GM23338 (cell line): ENCODE data around the gene PDHA2. TPM values are rescaled to one million over a fixed set of nuclear protein-coding genes. Genes with fewer than 3 reads are reported as not detected.

ENCODE experiments used
- ATAC-seq: fragments of 200-7000 bp; cut with Tn5 transposase; 3 replicates; pipeline ENCODE4 v1.9.1; 2020
- DNase-seq: peaks from one replicate; pipeline ENCODE4 v3.0.0-alpha.2; 2015; ENCODE audit warnings: low spot score
- H2AFZ ChIP-seq: fragments of 200-600 bp; sonication (generic); 2 replicates; pipeline ENCODE4 v1.8.0; 2016; ENCODE audit warnings: antibody characterized with exemption, mild to moderate bottlenecking, moderate library complexity
- H3F3A ChIP-seq: fragments of 200-600 bp; sonication (generic); replicated peaks from 2 replicates; pipeline ENCODE4 v1.8.0; 2017; ENCODE audit warnings: antibody characterized with exemption, mixed run types, low read depth
- H3K27ac ChIP-seq: fragments of 200-600 bp; sonication (generic); 2 replicates; pipeline ENCODE4 v1.6.1; 2016; ENCODE audit warnings: low read depth
- H3K27me3 ChIP-seq: fragments of 200-600 bp; sonication (generic); 2 replicates; pipeline ENCODE4 v1.8.0; 2016; ENCODE audit warnings: mild to moderate bottlenecking, mixed run types, moderate library complexity; ENCODE audit not compliant: insufficient read depth
- H3K36me3 ChIP-seq: fragments of 200-600 bp; sonication (generic); 2 replicates; pipeline ENCODE4 v1.8.0; 2016; ENCODE audit warnings: mild to moderate bottlenecking; ENCODE audit not compliant: insufficient read depth
- H3K4me1 ChIP-seq: fragments of 200-600 bp; sonication (generic); 2 replicates; pipeline ENCODE4 v1.8.0; 2016; ENCODE audit warnings: mild to moderate bottlenecking, moderate library complexity; ENCODE audit not compliant: insufficient read depth
- H3K4me2 ChIP-seq: fragments of 200-600 bp; sonication (generic); 2 replicates; pipeline ENCODE4 v1.7.1; 2017; ENCODE audit warnings: mixed run types
- H3K4me3 ChIP-seq: fragments of 200-600 bp; sonication (generic); 2 replicates; pipeline ENCODE4 v1.6.1; 2016; ENCODE audit warnings: mixed run types
- H3K79me2 ChIP-seq: fragments of 200-600 bp; sonication (generic); replicated peaks from 2 replicates; pipeline ENCODE4 v1.8.0; 2017; ENCODE audit warnings: mild to moderate bottlenecking; ENCODE audit not compliant: insufficient read depth
- H3K9me2 ChIP-seq: fragments of 200-600 bp; sonication (generic); 2 replicates; pipeline ENCODE4 v1.8.0; 2017; ENCODE audit not compliant: insufficient read depth
- H4K20me1 ChIP-seq: fragments of 200-600 bp; sonication (generic); replicated peaks from 2 replicates; pipeline ENCODE4 v1.8.0; 2017; ENCODE audit warnings: mild to moderate bottlenecking; ENCODE audit not compliant: insufficient read depth
- H3K27ac Mint-ChIP-seq: 2 replicates; pipeline ENCODE4 v1.8.0; 2020; ENCODE audit warnings: inconsistent platforms, mild to moderate bottlenecking, moderate library complexity, mixed read lengths
- H3K27me3 Mint-ChIP-seq: 3 replicates; pipeline ENCODE4 v1.8.0; 2022; ENCODE audit warnings: low read depth, mild to moderate bottlenecking, moderate library complexity, mixed read lengths, inconsistent platforms; ENCODE audit not compliant: insufficient read depth, poor library complexity
- H3K36me3 Mint-ChIP-seq: 3 replicates; pipeline ENCODE4 v1.8.0; 2021; ENCODE audit warnings: low read depth, mild to moderate bottlenecking, inconsistent platforms, moderate library complexity, mixed read lengths
- H3K4me1 Mint-ChIP-seq: 3 replicates; pipeline ENCODE4 v1.8.0; 2020; ENCODE audit warnings: mild to moderate bottlenecking, inconsistent platforms, mixed read lengths
- H3K4me3 Mint-ChIP-seq: 3 replicates; pipeline ENCODE4 v1.8.0; 2021; ENCODE audit warnings: moderate library complexity, mild to moderate bottlenecking, inconsistent platforms, mixed read lengths
- H3K9me3 Mint-ChIP-seq: 3 replicates; pipeline ENCODE4 v1.8.0; 2020; ENCODE audit warnings: moderate library complexity, mild to moderate bottlenecking, inconsistent platforms, mixed read lengths
- CREB1 ChIP-seq: fragments of 250-450 bp; sonication (Bioruptor Pico); IDR thresholded peaks from 2 replicates; pipeline ENCODE4 v1.5.0; 2020; ENCODE audit warnings: low read depth, mild to moderate bottlenecking, moderate library complexity
- EZH2 ChIP-seq: fragments of 200-600 bp; sonication (generic); IDR thresholded peaks from one replicate; pipeline ENCODE4 v1.8.0; 2017; ENCODE audit warnings: antibody characterized with exemption, mild to moderate bottlenecking, low read depth; ENCODE audit not compliant: unreplicated experiment
- EZH2phosphoT487 ChIP-seq: fragments of 200-600 bp; sonication (generic); IDR thresholded peaks from one replicate; pipeline ENCODE4 v1.8.1; 2018; ENCODE audit warnings: antibody characterized with exemption; ENCODE audit not compliant: unreplicated experiment
- JUNB ChIP-seq: IDR thresholded peaks from one replicate; pipeline ENCODE4 v1.6.1; 2016; ENCODE audit warnings: antibody characterized with exemption; ENCODE audit not compliant: unreplicated experiment
- NANOG ChIP-seq: IDR thresholded peaks from 2 replicates; pipeline ENCODE4 v1.6.1; 2016; ENCODE audit warnings: antibody characterized with exemption, borderline replicate concordance
- POLR2AphosphoS5 ChIP-seq: IDR thresholded peaks from 2 replicates; pipeline ENCODE4 v1.6.1; 2016; ENCODE audit warnings: antibody characterized with exemption, low read depth
- STAT1 ChIP-seq: IDR thresholded peaks from one replicate; pipeline ENCODE4 v1.6.1; 2016; ENCODE audit warnings: antibody characterized with exemption; ENCODE audit not compliant: unreplicated experiment
- polyA plus RNA-seq: library from polyadenylated mRNA; unstranded; fragments of >200 nt; fragmentation: Nextera tagmentation; extraction: Ambion mirVana; gene quantifications from 2 replicates; pipeline ENCODE4 v1.2.1, GENCODE V29; 2016
- total RNA-seq: library from RNA; depleted of rRNA; stranded (reverse); fragments of >200 nt; shearing (Covaris generic); gene quantifications from 2 replicates; pipeline ENCODE4 v1.2.3, GENCODE V29; 2014
- TF ChIP-seq, protein P1 (sequence below), 2 experiments: fragments of 200-600 bp in 1 of 2; sonication (generic) in 1 of 2; conservative IDR thresholded peaks; 2 replicates each; pipeline versions ENCODE4 v1.5.1 to v1.6.1; 2016 to 2017; ENCODE audit warnings: antibody characterized with exemption in 2 of 2, low read depth in 2 of 2, mild to moderate bottlenecking in 2 of 2, moderate library complexity in 1 of 2
- TF ChIP-seq, protein P2 (sequence below): fragments of 250-450 bp; sonication (Bioruptor Pico); IDR thresholded peaks from 2 replicates; pipeline ENCODE4 v1.5.0; 2020; ENCODE audit warnings: mild to moderate bottlenecking, moderate library complexity

Gene PDHA2
- total and polyA plus RNA-seq, 2 experiments from 2014 or later = not detected

DNA sequence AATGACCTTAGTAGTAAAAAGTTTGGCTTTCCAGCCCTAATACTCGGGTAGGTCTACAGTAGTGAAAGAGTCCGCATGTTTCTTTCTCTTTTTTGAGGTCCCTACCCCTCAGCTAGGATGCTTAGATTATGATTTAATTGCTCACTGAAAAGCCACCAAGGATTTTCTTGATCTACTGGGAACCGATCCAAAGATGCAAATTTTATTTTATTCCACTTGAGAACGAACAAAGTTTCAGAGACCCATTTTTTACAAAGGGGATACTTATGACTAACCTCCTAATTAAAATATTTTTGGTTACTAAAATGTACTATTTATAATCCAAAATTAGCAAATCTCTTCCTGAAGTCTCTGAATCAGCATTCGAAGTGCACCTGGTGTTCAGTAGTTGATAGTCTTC is 14.3 kb upstream of the PDHA2 start:
- peaks cover 10% of the 10 kb centered on the region; the same call in 1 of the 2 replicates for H3K9me2 ChIP-seq

More for the DNA sequence above, 14.3 kb upstream of the PDHA2 start:
- TF ChIP-seq, protein P1, sequence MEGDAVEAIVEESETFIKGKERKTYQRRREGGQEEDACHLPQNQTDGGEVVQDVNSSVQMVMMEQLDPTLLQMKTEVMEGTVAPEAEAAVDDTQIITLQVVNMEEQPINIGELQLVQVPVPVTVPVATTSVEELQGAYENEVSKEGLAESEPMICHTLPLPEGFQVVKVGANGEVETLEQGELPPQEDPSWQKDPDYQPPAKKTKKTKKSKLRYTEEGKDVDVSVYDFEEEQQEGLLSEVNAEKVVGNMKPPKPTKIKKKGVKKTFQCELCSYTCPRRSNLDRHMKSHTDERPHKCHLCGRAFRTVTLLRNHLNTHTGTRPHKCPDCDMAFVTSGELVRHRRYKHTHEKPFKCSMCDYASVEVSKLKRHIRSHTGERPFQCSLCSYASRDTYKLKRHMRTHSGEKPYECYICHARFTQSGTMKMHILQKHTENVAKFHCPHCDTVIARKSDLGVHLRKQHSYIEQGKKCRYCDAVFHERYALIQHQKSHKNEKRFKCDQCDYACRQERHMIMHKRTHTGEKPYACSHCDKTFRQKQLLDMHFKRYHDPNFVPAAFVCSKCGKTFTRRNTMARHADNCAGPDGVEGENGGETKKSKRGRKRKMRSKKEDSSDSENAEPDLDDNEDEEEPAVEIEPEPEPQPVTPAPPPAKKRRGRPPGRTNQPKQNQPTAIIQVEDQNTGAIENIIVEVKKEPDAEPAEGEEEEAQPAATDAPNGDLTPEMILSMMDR (conservative IDR thresholded peaks at IDR 0.05; ENCODE audit: low read depth in 2 of 2) = no peak
- no peak for TF ChIP-seq CREB1
- TF ChIP-seq, protein P2, sequence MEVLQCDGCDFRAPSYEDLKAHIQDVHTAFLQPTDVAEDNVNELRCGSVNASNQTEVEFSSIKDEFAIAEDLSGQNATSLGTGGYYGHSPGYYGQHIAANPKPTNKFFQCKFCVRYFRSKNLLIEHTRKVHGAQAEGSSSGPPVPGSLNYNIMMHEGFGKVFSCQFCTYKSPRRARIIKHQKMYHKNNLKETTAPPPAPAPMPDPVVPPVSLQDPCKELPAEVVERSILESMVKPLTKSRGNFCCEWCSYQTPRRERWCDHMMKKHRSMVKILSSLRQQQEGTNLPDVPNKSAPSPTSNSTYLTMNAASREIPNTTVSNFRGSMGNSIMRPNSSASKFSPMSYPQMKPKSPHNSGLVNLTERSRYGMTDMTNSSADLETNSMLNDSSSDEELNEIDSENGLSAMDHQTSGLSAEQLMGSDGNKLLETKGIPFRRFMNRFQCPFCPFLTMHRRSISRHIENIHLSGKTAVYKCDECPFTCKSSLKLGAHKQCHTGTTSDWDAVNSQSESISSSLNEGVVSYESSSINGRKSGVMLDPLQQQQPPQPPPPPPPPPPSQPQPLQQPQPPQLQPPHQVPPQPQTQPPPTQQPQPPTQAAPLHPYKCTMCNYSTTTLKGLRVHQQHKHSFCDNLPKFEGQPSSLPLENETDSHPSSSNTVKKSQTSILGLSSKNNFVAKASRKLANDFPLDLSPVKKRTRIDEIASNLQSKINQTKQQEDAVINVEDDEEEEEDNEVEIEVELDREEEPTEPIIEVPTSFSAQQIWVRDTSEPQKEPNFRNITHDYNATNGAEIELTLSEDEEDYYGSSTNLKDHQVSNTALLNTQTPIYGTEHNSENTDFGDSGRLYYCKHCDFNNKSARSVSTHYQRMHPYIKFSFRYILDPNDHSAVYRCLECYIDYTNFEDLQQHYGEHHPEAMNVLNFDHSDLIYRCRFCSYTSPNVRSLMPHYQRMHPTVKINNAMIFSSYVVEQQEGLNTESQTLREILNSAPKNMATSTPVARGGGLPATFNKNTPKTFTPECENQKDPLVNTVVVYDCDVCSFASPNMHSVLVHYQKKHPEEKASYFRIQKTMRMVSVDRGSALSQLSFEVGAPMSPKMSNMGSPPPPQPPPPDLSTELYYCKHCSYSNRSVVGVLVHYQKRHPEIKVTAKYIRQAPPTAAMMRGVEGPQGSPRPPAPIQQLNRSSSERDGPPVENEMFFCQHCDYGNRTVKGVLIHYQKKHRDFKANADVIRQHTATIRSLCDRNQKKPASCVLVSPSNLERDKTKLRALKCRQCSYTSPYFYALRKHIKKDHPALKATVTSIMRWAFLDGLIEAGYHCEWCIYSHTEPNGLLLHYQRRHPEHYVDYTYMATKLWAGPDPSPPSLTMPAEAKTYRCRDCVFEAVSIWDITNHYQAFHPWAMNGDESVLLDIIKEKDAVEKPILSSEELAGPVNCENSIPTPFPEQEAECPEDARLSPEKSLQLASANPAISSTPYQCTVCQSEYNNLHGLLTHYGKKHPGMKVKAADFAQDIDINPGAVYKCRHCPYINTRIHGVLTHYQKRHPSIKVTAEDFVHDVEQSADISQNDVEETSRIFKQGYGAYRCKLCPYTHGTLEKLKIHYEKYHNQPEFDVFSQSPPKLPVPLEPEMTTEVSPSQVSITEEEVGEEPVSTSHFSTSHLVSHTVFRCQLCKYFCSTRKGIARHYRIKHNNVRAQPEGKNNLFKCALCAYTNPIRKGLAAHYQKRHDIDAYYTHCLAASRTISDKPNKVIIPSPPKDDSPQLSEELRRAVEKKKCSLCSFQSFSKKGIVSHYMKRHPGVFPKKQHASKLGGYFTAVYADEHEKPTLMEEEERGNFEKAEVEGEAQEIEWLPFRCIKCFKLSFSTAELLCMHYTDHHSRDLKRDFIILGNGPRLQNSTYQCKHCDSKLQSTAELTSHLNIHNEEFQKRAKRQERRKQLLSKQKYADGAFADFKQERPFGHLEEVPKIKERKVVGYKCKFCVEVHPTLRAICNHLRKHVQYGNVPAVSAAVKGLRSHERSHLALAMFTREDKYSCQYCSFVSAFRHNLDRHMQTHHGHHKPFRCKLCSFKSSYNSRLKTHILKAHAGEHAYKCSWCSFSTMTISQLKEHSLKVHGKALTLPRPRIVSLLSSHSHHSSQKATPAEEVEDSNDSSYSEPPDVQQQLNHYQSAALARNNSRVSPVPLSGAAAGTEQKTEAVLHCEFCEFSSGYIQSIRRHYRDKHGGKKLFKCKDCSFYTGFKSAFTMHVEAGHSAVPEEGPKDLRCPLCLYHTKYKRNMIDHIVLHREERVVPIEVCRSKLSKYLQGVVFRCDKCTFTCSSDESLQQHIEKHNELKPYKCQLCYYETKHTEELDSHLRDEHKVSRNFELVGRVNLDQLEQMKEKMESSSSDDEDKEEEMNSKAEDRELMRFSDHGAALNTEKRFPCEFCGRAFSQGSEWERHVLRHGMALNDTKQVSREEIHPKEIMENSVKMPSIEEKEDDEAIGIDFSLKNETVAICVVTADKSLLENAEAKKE (CRISPR knock-in tag) = no peak
- no peak for TF ChIP-seq JUNB
- TF ChIP-seq EZH2 = no peak
- TF ChIP-seq EZH2phosphoT487 = no peak
- no peak for TF ChIP-seq POLR2AphosphoS5
- TF ChIP-seq STAT1 = no peak
- no peak for TF ChIP-seq NANOG
- Histone ChIP-seq H3K4me2 (0 out of 2 replicates have a peak overlapping the region, but pooled peaks have one; percentile 41), H3K79me2 (no peaks in the 10 kb centered on the region), H3K36me3 (no peaks in the 10 kb centered on the region), H3K4me3 (no peak overlapping the region), H2AFZ (0 out of 2 replicates have a peak overlapping the region, but pooled peaks have one; percentile 39), H3F3A (no peaks in the 10 kb centered on the region), H3K4me1 (0 out of 2 replicates have a peak, but pooled peaks cover 13% of the 10 kb centered on the region), H3K27ac (no peak overlapping the region), H4K20me1 (no peaks in the 10 kb centered on the region), H3K27me3 (no peaks in the 10 kb centered on the region)
- DNase-seq (no peak), ATAC-seq (no peak)
- Mint-ChIP-seq H3K27me3 (peaks cover 2% of the 10 kb centered on the region), H3K4me3 (no peak overlapping the region), H3K4me1 (peaks cover 11% of the 10 kb centered on the region; the same call in 2 of the 3 replicates), H3K9me3 (peaks cover 10% of the 10 kb centered on the region), H3K36me3 (peaks cover 16% of the 10 kb centered on the region; the same call in 1 of the 3 replicates), H3K27ac (no peak overlapping the region)
